ENCODE data around the gene NETO1.

Gene NETO1

DNA sequence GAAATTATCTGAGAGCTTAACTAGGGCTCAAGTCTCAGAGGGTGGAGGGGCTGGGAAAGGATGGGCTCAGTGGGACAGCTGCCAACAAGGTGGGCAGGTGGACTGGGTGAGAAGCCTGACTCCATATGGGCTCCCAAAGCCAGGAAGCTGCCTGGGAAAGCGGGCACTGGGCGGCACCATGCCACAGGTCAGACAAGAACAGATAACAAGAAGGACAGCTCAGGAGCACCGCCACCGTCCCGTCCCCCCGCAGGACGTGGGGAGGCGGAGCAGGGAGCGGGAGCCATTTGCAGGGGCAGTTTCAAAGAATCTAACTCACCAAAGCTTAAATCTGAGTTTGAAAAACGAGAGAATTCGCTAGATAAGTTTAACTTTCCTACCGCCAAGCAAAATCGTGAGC lies 45.6 kb downstream of the NETO1 start:
- POLR2A ChIA-PET = no interaction called here
- Histone ChIP-seq H3K4me3 (ENCODE audit: low read depth, low read length) (no peak overlapping the region), H3K27ac (ENCODE audit: extremely low read depth, low read depth, low read length) (no peak overlapping the region), H3K4me1 (ENCODE audit: control insufficient read depth, insufficient read depth, low read length) (no peaks in the 10 kb centered on the region), H3K36me3 (ENCODE audit: control insufficient read depth in 2 of 2, insufficient read depth in 1 of 2, low read length in 2 of 2) (no peaks in the 10 kb centered on the region), H3K9me3 (ENCODE audit: control insufficient read depth, insufficient read depth, low read depth, low read length) (no peaks in the 10 kb centered on the region)
- TF ChIP-seq ZNF311 (tag by site-specific recombination; IDR thresholded peaks at IDR 0.05; ENCODE audit: borderline replicate concordance) = no peak
- no peak for TF ChIP-seq ZSCAN16 (tag by site-specific recombination; IDR thresholded peaks at IDR 0.05)
- TF ChIP-seq ZNF10 (tag by site-specific recombination; IDR thresholded peaks at IDR 0.05) = no peak
- no peak for TF ChIP-seq ZNF560 (tag by site-specific recombination; IDR thresholded peaks at IDR 0.05; ENCODE audit: borderline replicate concordance)
- no peak for TF ChIP-seq ZNF610 (tag by site-specific recombination; IDR thresholded peaks at IDR 0.05; ENCODE audit: borderline replicate concordance)
- TF ChIP-seq, protein P1, sequence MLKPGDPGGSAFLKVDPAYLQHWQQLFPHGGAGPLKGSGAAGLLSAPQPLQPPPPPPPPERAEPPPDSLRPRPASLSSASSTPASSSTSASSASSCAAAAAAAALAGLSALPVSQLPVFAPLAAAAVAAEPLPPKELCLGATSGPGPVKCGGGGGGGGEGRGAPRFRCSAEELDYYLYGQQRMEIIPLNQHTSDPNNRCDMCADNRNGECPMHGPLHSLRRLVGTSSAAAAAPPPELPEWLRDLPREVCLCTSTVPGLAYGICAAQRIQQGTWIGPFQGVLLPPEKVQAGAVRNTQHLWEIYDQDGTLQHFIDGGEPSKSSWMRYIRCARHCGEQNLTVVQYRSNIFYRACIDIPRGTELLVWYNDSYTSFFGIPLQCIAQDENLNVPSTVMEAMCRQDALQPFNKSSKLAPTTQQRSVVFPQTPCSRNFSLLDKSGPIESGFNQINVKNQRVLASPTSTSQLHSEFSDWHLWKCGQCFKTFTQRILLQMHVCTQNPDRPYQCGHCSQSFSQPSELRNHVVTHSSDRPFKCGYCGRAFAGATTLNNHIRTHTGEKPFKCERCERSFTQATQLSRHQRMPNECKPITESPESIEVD (tag by site-specific recombination; IDR thresholded peaks at IDR 0.05) = no peak
- no peak for TF ChIP-seq GLI2 (tag by site-specific recombination; IDR thresholded peaks at IDR 0.05; ENCODE audit: borderline replicate concordance, low read depth)
- no peak for TF ChIP-seq ZNF621 (tag by site-specific recombination; IDR thresholded peaks at IDR 0.05)
- TF ChIP-seq, protein P2, sequence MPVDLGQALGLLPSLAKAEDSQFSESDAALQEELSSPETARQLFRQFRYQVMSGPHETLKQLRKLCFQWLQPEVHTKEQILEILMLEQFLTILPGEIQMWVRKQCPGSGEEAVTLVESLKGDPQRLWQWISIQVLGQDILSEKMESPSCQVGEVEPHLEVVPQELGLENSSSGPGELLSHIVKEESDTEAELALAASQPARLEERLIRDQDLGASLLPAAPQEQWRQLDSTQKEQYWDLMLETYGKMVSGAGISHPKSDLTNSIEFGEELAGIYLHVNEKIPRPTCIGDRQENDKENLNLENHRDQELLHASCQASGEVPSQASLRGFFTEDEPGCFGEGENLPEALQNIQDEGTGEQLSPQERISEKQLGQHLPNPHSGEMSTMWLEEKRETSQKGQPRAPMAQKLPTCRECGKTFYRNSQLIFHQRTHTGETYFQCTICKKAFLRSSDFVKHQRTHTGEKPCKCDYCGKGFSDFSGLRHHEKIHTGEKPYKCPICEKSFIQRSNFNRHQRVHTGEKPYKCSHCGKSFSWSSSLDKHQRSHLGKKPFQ (tag by site-specific recombination; IDR thresholded peaks at IDR 0.05) = no peak
- TF ChIP-seq SCRT1 (tag by site-specific recombination; IDR thresholded peaks at IDR 0.05; ENCODE audit: borderline replicate concordance) = no peak
- TF ChIP-seq, protein P3, sequence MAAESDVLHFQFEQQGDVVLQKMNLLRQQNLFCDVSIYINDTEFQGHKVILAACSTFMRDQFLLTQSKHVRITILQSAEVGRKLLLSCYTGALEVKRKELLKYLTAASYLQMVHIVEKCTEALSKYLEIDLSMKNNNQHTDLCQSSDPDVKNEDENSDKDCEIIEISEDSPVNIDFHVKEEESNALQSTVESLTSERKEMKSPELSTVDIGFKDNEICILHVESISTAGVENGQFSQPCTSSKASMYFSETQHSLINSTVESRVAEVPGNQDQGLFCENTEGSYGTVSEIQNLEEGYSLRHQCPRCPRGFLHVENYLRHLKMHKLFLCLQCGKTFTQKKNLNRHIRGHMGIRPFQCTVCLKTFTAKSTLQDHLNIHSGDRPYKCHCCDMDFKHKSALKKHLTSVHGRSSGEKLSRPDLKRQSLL (tag by site-specific recombination; IDR thresholded peaks at IDR 0.05) = no peak
- no peak for TF ChIP-seq BCL11B (tag by site-specific recombination; IDR thresholded peaks at IDR 0.05; ENCODE audit: low read depth)
- TF ChIP-seq ZNF146 (tag by site-specific recombination; IDR thresholded peaks at IDR 0.05) = no peak
- CTCF ChIA-PET = interaction anchor here (0.7 kb wide), 1 partner anchor 58 kb away, joined by 3 read pairs; no protein-coding TSS in a partner anchor

DNA sequence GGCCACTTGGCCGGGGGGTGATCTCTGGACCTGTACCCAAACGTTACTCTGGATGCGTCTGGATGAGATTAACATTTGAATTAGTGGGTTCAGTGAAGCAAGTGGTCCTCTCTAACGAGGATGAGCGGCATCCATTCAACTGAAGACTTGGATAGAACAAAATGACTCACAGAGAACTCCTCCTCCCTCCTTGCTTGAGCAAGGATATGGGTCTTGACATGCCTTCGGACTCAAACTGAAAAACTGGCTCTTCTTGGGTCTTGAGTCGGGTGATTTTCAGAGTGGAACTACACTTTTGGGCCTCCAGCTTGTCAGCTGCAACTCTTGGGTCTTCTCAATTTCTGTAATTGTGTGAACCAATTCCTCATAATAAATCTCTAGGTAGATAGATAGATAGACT lies 47.2 kb downstream of the NETO1 start:
- TF ChIP-seq ZNF274 (IDR thresholded peaks at IDR 0.05; ENCODE audit: low read length) = no peak
- TF ChIP-seq ZNF274 (tag by site-specific recombination; IDR thresholded peaks at IDR 0.05; ENCODE audit: borderline replicate concordance) = no peak
- no peak for TF ChIP-seq TRIM28 (IDR thresholded peaks at IDR 0.05; ENCODE audit: borderline replicate concordance, low read length)
- TF ChIP-seq ZNF335 (tag by site-specific recombination; conservative IDR thresholded peaks at IDR 0.05) = no peak
- TF ChIP-seq ZNF248 (tag by site-specific recombination; IDR thresholded peaks at IDR 0.05) = no peak
- TF ChIP-seq, protein P4, sequence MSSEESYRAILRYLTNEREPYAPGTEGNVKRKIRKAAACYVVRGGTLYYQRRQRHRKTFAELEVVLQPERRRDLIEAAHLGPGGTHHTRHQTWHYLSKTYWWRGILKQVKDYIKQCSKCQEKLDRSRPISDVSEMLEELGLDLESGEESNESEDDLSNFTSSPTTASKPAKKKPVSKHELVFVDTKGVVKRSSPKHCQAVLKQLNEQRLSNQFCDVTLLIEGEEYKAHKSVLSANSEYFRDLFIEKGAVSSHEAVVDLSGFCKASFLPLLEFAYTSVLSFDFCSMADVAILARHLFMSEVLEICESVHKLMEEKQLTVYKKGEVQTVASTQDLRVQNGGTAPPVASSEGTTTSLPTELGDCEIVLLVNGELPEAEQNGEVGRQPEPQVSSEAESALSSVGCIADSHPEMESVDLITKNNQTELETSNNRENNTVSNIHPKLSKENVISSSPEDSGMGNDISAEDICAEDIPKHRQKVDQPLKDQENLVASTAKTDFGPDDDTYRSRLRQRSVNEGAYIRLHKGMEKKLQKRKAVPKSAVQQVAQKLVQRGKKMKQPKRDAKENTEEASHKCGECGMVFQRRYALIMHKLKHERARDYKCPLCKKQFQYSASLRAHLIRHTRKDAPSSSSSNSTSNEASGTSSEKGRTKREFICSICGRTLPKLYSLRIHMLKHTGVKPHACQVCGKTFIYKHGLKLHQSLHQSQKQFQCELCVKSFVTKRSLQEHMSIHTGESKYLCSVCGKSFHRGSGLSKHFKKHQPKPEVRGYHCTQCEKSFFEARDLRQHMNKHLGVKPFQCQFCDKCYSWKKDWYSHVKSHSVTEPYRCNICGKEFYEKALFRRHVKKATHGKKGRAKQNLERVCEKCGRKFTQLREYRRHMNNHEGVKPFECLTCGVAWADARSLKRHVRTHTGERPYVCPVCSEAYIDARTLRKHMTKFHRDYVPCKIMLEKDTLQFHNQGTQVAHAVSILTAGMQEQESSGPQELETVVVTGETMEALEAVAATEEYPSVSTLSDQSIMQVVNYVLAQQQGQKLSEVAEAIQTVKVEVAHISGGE (tag by site-specific recombination; conservative IDR thresholded peaks at IDR 0.05; ENCODE audit: low read depth) = no peak
- TF ChIP-seq ZNF133 (tag by site-specific recombination; IDR thresholded peaks at IDR 0.05) = no peak
- TF ChIP-seq, protein P5, sequence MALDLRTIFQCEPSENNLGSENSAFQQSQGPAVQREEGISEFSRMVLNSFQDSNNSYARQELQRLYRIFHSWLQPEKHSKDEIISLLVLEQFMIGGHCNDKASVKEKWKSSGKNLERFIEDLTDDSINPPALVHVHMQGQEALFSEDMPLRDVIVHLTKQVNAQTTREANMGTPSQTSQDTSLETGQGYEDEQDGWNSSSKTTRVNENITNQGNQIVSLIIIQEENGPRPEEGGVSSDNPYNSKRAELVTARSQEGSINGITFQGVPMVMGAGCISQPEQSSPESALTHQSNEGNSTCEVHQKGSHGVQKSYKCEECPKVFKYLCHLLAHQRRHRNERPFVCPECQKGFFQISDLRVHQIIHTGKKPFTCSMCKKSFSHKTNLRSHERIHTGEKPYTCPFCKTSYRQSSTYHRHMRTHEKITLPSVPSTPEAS (tag by site-specific recombination; IDR thresholded peaks at IDR 0.05) = no peak
- Histone ChIP-seq H3K9me3 (ENCODE audit: control insufficient read depth, insufficient read depth, low read depth, low read length) (no peaks in the 10 kb centered on the region), H3K4me3 (ENCODE audit: low read depth, low read length) (no peak overlapping the region), H3K36me3 (ENCODE audit: control insufficient read depth in 2 of 2, insufficient read depth in 1 of 2, low read length in 2 of 2) (no peaks in the 10 kb centered on the region), H3K4me1 (ENCODE audit: control insufficient read depth, insufficient read depth, low read length) (no peaks in the 10 kb centered on the region), H3K27ac (ENCODE audit: extremely low read depth, low read depth, low read length) (no peak overlapping the region)
- POLR2A ChIA-PET = no interaction called here
- CTCF ChIA-PET = no interaction called here

All from HEK293 (cell line).